OCI-LY7 (cell line): Measurements from ENCODE around the gene SMIM12. TPM values are rescaled to one million over a fixed set of nuclear protein-coding genes. Genes with fewer than 3 reads are reported as not detected.

Source experiments
- BruUV-seq: library from RNA; stranded (reverse); fragments of 400-500 nt; replicated peaks from 2 replicates; lab custom pipeline; 2021; lab: Mats Ljungman, UMichigan
- CTCF ChIA-PET: fragments of 300-600 bp; sonication (Branson Sonifier 250); formaldehyde crosslinking; loops from one replicate; lab custom pipeline; 2022; ENCODE audit warnings: antibody characterized with exemption; ENCODE audit not compliant: unreplicated experiment; lab: Charles Lee
- POLR2A ChIA-PET: fragments of 300-600 bp; sonication (Branson Sonifier 250); formaldehyde crosslinking; loops from one replicate; lab custom pipeline; 2022; ENCODE audit warnings: antibody characterized with exemption; lab: Charles Lee
- DNase-seq: peaks from one replicate; pipeline ENCODE4 v3.0.0-alpha.2; 2015; ENCODE audit warnings: low spot score
- H2AFZ ChIP-seq: fragments of 200-600 bp; sonication (generic), shearing (Covaris generic); 2 replicates; pipeline ENCODE4 v1.6.1; 2014; ENCODE audit warnings: mild to moderate bottlenecking, antibody characterized with exemption, low read length, moderate library complexity
- H3K27ac ChIP-seq: fragments of 200-600 bp; sonication (generic); 2 replicates; pipeline ENCODE4 v1.5.1; 2014; ENCODE audit warnings: mixed run types, low read depth, mild to moderate bottlenecking, moderate library complexity, low read length, inconsistent platforms; ENCODE audit not compliant: poor library complexity, severe bottlenecking
- H3K36me3 ChIP-seq: fragments of 200-600 bp; sonication (generic); 2 replicates; pipeline ENCODE4 v1.6.1; 2014; ENCODE audit warnings: mild to moderate bottlenecking, antibody characterized with exemption, low read length, moderate library complexity, mixed read lengths; ENCODE audit not compliant: insufficient read depth
- H3K4me1 ChIP-seq: fragments of 200-600 bp; sonication (generic); 2 replicates; pipeline ENCODE4 v1.5.1; 2014; ENCODE audit warnings: mild to moderate bottlenecking, low read length; ENCODE audit not compliant: insufficient read depth, poor library complexity, severe bottlenecking
- H3K4me2 ChIP-seq: fragments of 200-600 bp; sonication (generic); 2 replicates; pipeline ENCODE4 v1.6.1; 2014; ENCODE audit warnings: mild to moderate bottlenecking, low read length
- H3K4me3 ChIP-seq: fragments of 200-600 bp; sonication (generic); 2 replicates; pipeline ENCODE4 v1.5.1; 2014; ENCODE audit warnings: mild to moderate bottlenecking, low read depth, low read length; ENCODE audit not compliant: poor library complexity, severe bottlenecking
- H3K79me2 ChIP-seq: fragments of 200-600 bp; sonication (generic); 2 replicates; pipeline ENCODE4 v1.6.1; 2016; ENCODE audit warnings: low read depth, mild to moderate bottlenecking, low read length, moderate library complexity, mixed read lengths; ENCODE audit not compliant: insufficient read depth
- H3K9me2 ChIP-seq: fragments of 200-600 bp; sonication (generic); 2 replicates; pipeline ENCODE4 v1.6.1; 2016; ENCODE audit warnings: mild to moderate bottlenecking, low read length, mixed read lengths; ENCODE audit not compliant: insufficient read depth
- H3K9me3 ChIP-seq: fragments of 200-600 bp; sonication (generic); 2 replicates; pipeline ENCODE4 v1.6.1; 2014; ENCODE audit warnings: mild to moderate bottlenecking, mixed run types, low read length, mixed read lengths
- H4K20me1 ChIP-seq: fragments of 200-600 bp; sonication (generic); 2 replicates; pipeline ENCODE4 v1.6.1; 2014; ENCODE audit warnings: mild to moderate bottlenecking, antibody characterized with exemption, low read length, moderate library complexity, mixed read lengths; ENCODE audit not compliant: insufficient read depth
- EZH2phosphoT487 ChIP-seq: fragments of 200-600 bp; sonication (generic); IDR thresholded peaks from 2 replicates; pipeline ENCODE4 v1.6.1; 2018; ENCODE audit warnings: low read depth, borderline replicate concordance, mild to moderate bottlenecking, mixed run types, antibody characterized with exemption, low read length, moderate library complexity, mixed read lengths
- intact Hi-C: fragments of 100-400 bp; cut with micrococcal nuclease; formaldehyde crosslinking; loops from one replicate; pipeline ENCODE4 v1.10.0; 2022; ENCODE audit not compliant: unreplicated experiment
- total RNA-seq, 2 experiments: library from RNA; depleted of rRNA in 1 of 2; stranded (reverse); fragments of >200 nt in 1 of 2; shearing (Covaris generic) in 1 of 2; gene quantifications; 2 replicates each; pipeline ENCODE4 v1.2.3, GENCODE V29; 2014 to 2022
- TF ChIP-seq, protein P1 (sequence below): fragments of 200-600 bp; sonication (generic); conservative IDR thresholded peaks from 2 replicates; pipeline ENCODE4 v1.5.1; 2014; ENCODE audit warnings: mild to moderate bottlenecking, antibody characterized with exemption, low read length, moderate library complexity, mixed read lengths

The SMIM12 gene
- total RNA-seq, 2 experiments from 2014 or later: 36.3 to 41.2 TPM

DNA sequence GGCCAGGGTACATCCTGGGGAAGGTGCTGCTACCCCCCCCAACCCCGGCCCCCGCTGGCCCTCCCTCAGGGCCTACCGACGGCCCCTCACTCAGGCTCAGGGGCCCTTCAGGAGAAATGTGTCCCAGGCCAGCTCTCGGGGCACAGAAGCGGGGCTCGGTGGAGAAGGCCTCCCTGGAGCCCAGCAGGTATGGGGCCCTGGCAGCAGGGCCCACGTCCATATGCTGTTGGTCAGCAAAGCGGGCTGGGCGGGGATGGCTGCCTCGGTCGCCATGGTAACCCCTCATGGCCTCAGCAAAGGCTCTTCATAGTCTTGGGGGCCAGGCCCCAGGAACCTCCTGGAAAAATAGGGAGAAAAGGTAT is 45.5 kb upstream of the SMIM12 start:
- POLR2A ChIA-PET: interaction anchor here (0.5 kb wide), 1 partner anchor 1266 kb away, joined by 3 read pairs; no protein-coding TSS in a partner anchor
- intact Hi-C loops: no loop called here

GRCh38 chr1:34904236-34905097 is 44.9 kb upstream of the SMIM12 start:
- CTCF ChIA-PET: no interaction called here
- no peak for TF ChIP-seq EZH2phosphoT487
- TF ChIP-seq, protein P1, sequence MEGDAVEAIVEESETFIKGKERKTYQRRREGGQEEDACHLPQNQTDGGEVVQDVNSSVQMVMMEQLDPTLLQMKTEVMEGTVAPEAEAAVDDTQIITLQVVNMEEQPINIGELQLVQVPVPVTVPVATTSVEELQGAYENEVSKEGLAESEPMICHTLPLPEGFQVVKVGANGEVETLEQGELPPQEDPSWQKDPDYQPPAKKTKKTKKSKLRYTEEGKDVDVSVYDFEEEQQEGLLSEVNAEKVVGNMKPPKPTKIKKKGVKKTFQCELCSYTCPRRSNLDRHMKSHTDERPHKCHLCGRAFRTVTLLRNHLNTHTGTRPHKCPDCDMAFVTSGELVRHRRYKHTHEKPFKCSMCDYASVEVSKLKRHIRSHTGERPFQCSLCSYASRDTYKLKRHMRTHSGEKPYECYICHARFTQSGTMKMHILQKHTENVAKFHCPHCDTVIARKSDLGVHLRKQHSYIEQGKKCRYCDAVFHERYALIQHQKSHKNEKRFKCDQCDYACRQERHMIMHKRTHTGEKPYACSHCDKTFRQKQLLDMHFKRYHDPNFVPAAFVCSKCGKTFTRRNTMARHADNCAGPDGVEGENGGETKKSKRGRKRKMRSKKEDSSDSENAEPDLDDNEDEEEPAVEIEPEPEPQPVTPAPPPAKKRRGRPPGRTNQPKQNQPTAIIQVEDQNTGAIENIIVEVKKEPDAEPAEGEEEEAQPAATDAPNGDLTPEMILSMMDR: no peak
- no peaks in the 10 kb centered on the region for H3K9me3 ChIP-seq
- no peaks in the 10 kb centered on the region for H3K36me3 ChIP-seq
- H4K20me1 ChIP-seq: no peaks in the 10 kb centered on the region
- no peak overlapping the region for H3K4me2 ChIP-seq
- H3K79me2 ChIP-seq: no peaks in the 10 kb centered on the region
- POLR2A ChIA-PET: interaction anchor here (0.5 kb wide), 1 partner anchor 1265 kb away, joined by 3 read pairs; no protein-coding TSS in a partner anchor
- DNase-seq: no peak
- no peak overlapping the region for H3K4me3 ChIP-seq
- H3K9me2 ChIP-seq: no peaks in the 10 kb centered on the region
- no peak overlapping the region for H3K27ac ChIP-seq
- intact Hi-C loops: no loop called here
- no peak overlapping the region for H2AFZ ChIP-seq
- no TSS peak for BruUV-seq
- no peaks in the 10 kb centered on the region for H3K4me1 ChIP-seq

More for the DNA sequence above, 45.5 kb upstream of the SMIM12 start:
- Histone ChIP-seq H3K4me2 (no peak overlapping the region), H3K36me3 (no peaks in the 10 kb centered on the region), H2AFZ (no peak overlapping the region), H3K4me1 (no peaks in the 10 kb centered on the region), H3K79me2 (no peaks in the 10 kb centered on the region), H4K20me1 (no peaks in the 10 kb centered on the region), H3K9me2 (no peaks in the 10 kb centered on the region), H3K4me3 (no peak overlapping the region), H3K9me3 (no peaks in the 10 kb centered on the region), H3K27ac (no peak overlapping the region)
- BruUV-seq: no TSS peak
- TF ChIP-seq, protein P1: no peak
- no peak for TF ChIP-seq EZH2phosphoT487
- DNase-seq: no peak
- CTCF ChIA-PET: no interaction called here

GRCh38 chr1:34901919-34902318 is 42.4 kb upstream of the SMIM12 start:
- no peaks in the 10 kb centered on the region for H3K79me2 ChIP-seq
- BruUV-seq: no TSS peak
- TF ChIP-seq EZH2phosphoT487: no peak
- TF ChIP-seq, protein P1: no peak
- no peak overlapping the region for H3K27ac ChIP-seq
- H2AFZ ChIP-seq: no peak overlapping the region
- H3K4me1 ChIP-seq: no peaks in the 10 kb centered on the region
- H3K4me3 ChIP-seq: no peak overlapping the region
- ChIA-PET CTCF (no interaction called here), POLR2A (no interaction called here)
- H3K36me3 ChIP-seq: no peaks in the 10 kb centered on the region
- H3K9me3 ChIP-seq: no peaks in the 10 kb centered on the region
- no peaks in the 10 kb centered on the region for H4K20me1 ChIP-seq
- no peaks in the 10 kb centered on the region for H3K9me2 ChIP-seq
- DNase-seq: no peak
- intact Hi-C loops: no loop called here
- no peak overlapping the region for H3K4me2 ChIP-seq
